Measurements from ENCODE around the gene CAMK2D. TPM values are rescaled to one million over a fixed set of nuclear protein-coding genes. Genes with fewer than 3 reads are reported as not detected.

CAMK2D gene
- total and polyA plus RNA-seq, 2 donors (not counting 1 experiment from before 2014, with no cell fraction given): 120 to 262 TPM

DNA sequence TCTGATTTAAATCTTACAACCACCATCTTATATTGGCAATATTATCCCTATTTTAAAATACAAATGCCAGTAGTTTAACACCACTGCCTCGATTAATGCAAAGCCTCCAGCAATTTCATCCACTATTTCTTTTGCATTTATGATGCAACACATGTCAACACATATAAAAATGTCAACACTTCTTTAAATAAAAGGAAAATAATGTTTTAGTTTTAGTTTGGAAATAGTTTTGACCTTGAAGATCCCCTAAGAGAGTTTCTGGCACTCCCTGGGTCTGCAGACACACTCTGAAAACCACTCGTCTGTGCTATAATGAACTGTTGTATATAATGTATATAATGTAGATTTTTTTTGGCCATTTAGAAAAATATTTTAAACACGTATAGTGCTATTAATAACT, 99.0 kb downstream of the CAMK2D start:
- peaks cover 2% of the 10 kb centered on the region for H3K4me1 ChIP-seq (ENCODE audit: control insufficient read depth, extremely low read depth, insufficient read depth, low read length)
- no peak overlapping the region for H3K9ac ChIP-seq (ENCODE audit: insufficient read depth, low read length)
- H3K27ac ChIP-seq (ENCODE audit: insufficient read depth, low read length): no peak overlapping the region
- TF ChIP-seq, protein P1, sequence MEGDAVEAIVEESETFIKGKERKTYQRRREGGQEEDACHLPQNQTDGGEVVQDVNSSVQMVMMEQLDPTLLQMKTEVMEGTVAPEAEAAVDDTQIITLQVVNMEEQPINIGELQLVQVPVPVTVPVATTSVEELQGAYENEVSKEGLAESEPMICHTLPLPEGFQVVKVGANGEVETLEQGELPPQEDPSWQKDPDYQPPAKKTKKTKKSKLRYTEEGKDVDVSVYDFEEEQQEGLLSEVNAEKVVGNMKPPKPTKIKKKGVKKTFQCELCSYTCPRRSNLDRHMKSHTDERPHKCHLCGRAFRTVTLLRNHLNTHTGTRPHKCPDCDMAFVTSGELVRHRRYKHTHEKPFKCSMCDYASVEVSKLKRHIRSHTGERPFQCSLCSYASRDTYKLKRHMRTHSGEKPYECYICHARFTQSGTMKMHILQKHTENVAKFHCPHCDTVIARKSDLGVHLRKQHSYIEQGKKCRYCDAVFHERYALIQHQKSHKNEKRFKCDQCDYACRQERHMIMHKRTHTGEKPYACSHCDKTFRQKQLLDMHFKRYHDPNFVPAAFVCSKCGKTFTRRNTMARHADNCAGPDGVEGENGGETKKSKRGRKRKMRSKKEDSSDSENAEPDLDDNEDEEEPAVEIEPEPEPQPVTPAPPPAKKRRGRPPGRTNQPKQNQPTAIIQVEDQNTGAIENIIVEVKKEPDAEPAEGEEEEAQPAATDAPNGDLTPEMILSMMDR (conservative IDR thresholded peaks at IDR 0.05 in 1 of 2, IDR thresholded peaks at IDR 0.05 in 1 of 2; ENCODE audit: low read depth in 1 of 2, low read length in 2 of 2): no peak
- no peak for TF ChIP-seq EZH2 (IDR thresholded peaks at IDR 0.05; ENCODE audit: low read length, missing control alignments)
- no peaks in the 10 kb centered on the region for H3K9me3 ChIP-seq (ENCODE audit: control insufficient read depth, insufficient read depth, low read depth, low read length)
- DNase-seq (ENCODE audit: low read depth in 2 of 2): no peak
- no peak overlapping the region for H2AFZ ChIP-seq (ENCODE audit: low read length)
- no peak overlapping the region for H3K4me2 ChIP-seq (ENCODE audit: extremely low read depth, insufficient read depth, low read length)
- no peaks in the 10 kb centered on the region for H3K36me3 ChIP-seq (ENCODE audit: control insufficient read depth, insufficient read depth, low read length)
- peaks cover 29% of the 10 kb centered on the region for H3K79me2 ChIP-seq (ENCODE audit: control insufficient read depth, insufficient read depth, low read length)
- no peaks in the 10 kb centered on the region for H3K27me3 ChIP-seq (ENCODE audit: control insufficient read depth, insufficient read depth, low read length)
- H4K20me1 ChIP-seq (ENCODE audit: control insufficient read depth, extremely low read depth, insufficient read depth, low read length): no peaks in the 10 kb centered on the region
- no peak overlapping the region for H3K4me3 ChIP-seq (replicated peaks in 1 of 4; ENCODE audit: control extremely low read depth in 1 of 4, insufficient read depth in 1 of 4, low read depth in 3 of 4, low read length in 4 of 4)

DNA sequence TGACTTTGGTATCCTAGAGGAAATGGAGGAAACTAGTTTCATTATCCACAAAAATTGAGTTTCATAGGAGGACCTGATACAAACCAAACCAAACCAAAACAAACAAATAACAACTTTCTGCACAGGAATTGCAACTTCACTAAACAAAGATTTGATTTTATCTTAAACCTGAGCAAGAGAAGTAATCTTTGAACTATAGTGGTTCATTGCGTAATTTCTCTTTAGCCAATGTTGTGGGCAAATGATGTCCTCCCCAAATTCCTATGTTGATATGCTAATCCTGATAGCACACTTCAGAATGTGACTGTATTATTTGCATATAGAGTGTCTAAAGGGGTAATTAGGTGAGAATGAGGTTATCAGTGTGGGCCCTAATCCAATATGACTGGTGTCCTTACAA, 102.4 kb downstream of the CAMK2D start:
- peaks cover 27% of the 10 kb centered on the region for H3K79me2 ChIP-seq (ENCODE audit: control insufficient read depth, insufficient read depth, low read length)

DNA sequence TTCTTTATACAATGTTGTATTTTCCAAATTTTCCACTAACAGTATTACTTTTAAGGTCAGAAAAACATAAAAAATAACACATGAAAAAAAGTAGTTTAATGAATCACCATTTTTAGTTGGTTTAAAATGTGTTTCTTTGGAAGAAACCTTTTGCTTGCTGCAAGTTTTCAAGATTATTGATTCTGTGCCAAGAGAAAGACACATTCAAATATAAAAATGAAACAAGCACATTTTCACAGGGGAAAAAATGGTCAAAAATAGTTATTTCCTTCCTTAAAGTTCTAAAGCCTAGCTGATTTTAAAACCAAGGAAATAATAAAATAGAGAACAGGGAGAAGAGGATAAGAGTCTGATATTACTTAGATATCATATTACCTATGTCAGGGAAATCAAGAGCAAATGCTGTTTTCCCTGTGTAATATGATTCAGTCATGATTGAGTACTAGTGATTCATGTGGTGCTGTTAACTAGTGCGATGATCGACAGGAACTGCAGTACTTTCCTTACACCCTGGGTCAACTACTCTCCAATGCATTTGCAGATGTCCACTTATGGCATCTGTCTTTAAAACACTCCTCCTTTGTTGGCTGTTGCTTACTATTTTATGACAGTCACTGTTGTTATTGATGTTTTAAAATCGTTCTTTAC, 103.8 kb downstream of the CAMK2D start:
- no peaks in the 10 kb centered on the region for H3K36me3 ChIP-seq (ENCODE audit: control insufficient read depth, insufficient read depth, low read length)
- no peaks in the 10 kb centered on the region for H3K4me1 ChIP-seq (ENCODE audit: control insufficient read depth, extremely low read depth, insufficient read depth, low read length)
- H2AFZ ChIP-seq (ENCODE audit: low read length): no peak overlapping the region
- no peaks in the 10 kb centered on the region for H3K27me3 ChIP-seq (ENCODE audit: control insufficient read depth, insufficient read depth, low read length)
- no peak for TF ChIP-seq EZH2 (IDR thresholded peaks at IDR 0.05; ENCODE audit: low read length, missing control alignments)
- TF ChIP-seq, protein P1 (conservative IDR thresholded peaks at IDR 0.05 in 1 of 2, IDR thresholded peaks at IDR 0.05 in 1 of 2; ENCODE audit: low read depth in 1 of 2, low read length in 2 of 2): no peak
- H3K79me2 ChIP-seq (ENCODE audit: control insufficient read depth, insufficient read depth, low read length): peaks cover 23% of the 10 kb centered on the region
- H3K27ac ChIP-seq (ENCODE audit: insufficient read depth, low read length): no peak overlapping the region
- no peak overlapping the region for H3K4me2 ChIP-seq (ENCODE audit: extremely low read depth, insufficient read depth, low read length)
- no peaks in the 10 kb centered on the region for H4K20me1 ChIP-seq (ENCODE audit: control insufficient read depth, extremely low read depth, insufficient read depth, low read length)
- no peak overlapping the region for H3K4me3 ChIP-seq (replicated peaks in 1 of 4; ENCODE audit: control extremely low read depth in 1 of 4, insufficient read depth in 1 of 4, low read depth in 3 of 4, low read length in 4 of 4)
- H3K9me3 ChIP-seq (ENCODE audit: control insufficient read depth, insufficient read depth, low read depth, low read length): no peaks in the 10 kb centered on the region
- H3K9ac ChIP-seq (ENCODE audit: insufficient read depth, low read length): no peak overlapping the region
- peak; percentile 41 to 71 for DNase-seq (ENCODE audit: low read depth in 2 of 2)

More for the DNA sequence above, 102.4 kb downstream of the CAMK2D start:
- H4K20me1 ChIP-seq (ENCODE audit: control insufficient read depth, extremely low read depth, insufficient read depth, low read length): no peaks in the 10 kb centered on the region
- no peak overlapping the region for H2AFZ ChIP-seq (ENCODE audit: low read length)
- H3K9me3 ChIP-seq (ENCODE audit: control insufficient read depth, insufficient read depth, low read depth, low read length): no peaks in the 10 kb centered on the region
- H3K27me3 ChIP-seq (ENCODE audit: control insufficient read depth, insufficient read depth, low read length): no peaks in the 10 kb centered on the region
- H3K9ac ChIP-seq (ENCODE audit: insufficient read depth, low read length): no peak overlapping the region
- no peak overlapping the region for H3K4me2 ChIP-seq (ENCODE audit: extremely low read depth, insufficient read depth, low read length)
- no peaks in the 10 kb centered on the region for H3K36me3 ChIP-seq (ENCODE audit: control insufficient read depth, insufficient read depth, low read length)
- H3K4me1 ChIP-seq (ENCODE audit: control insufficient read depth, extremely low read depth, insufficient read depth, low read length): no peaks in the 10 kb centered on the region
- no peak overlapping the region for H3K4me3 ChIP-seq (replicated peaks in 1 of 4; ENCODE audit: control extremely low read depth in 1 of 4, insufficient read depth in 1 of 4, low read depth in 3 of 4, low read length in 4 of 4)
- DNase-seq (ENCODE audit: low read depth in 2 of 2): no peak
- H3K27ac ChIP-seq (ENCODE audit: insufficient read depth, low read length): no peak overlapping the region
- TF ChIP-seq, protein P1 (conservative IDR thresholded peaks at IDR 0.05 in 1 of 2, IDR thresholded peaks at IDR 0.05 in 1 of 2; ENCODE audit: low read depth in 1 of 2, low read length in 2 of 2): no peak
- no peak for TF ChIP-seq EZH2 (IDR thresholded peaks at IDR 0.05; ENCODE audit: low read length, missing control alignments)

Data from fibroblast of lung (primary cell).